ENCODE data around the gene PCSK7. TPM values are rescaled to one million over a fixed set of nuclear protein-coding genes. Genes with fewer than 3 reads are reported as not detected.

The PCSK7 gene
- total RNA-seq, 1 experiment from 2014 or later, result 50.7 TPM

GRCh38 chr11:117222991-117223740 is 8.7 kb downstream of the PCSK7 start:
- H3K27ac ChIP-seq (ENCODE audit: insufficient read length, low read depth, low read length), result no peak overlapping the region

More at GRCh38 chr11:117222991-117223740, 8.7 kb downstream of the PCSK7 start:
- H2AK5ac ChIP-seq (ENCODE audit: insufficient read length, low read length), result no peak overlapping the region
- no peak overlapping the region for H4K5ac ChIP-seq (ENCODE audit: insufficient read length, low read depth, low read length)
- H3K9ac ChIP-seq (ENCODE audit: extremely low read depth, insufficient read length, low read length), result no peak overlapping the region
- Mint-ChIP-seq H3K27ac (peak overlapping the region in 1 of 3 experiments; percentile 72; a peak in 1 of 7 replicates), H3K36me3 (ENCODE audit: insufficient read depth in 1 of 3, low read depth in 3 of 3) (peaks cover 6 to 70% (median 32%) of the 10 kb centered on the region in 3 experiments), H3K4me3 (no peak overlapping the region), H3K9me3 (no peaks in the 10 kb centered on the region), H3K4me1 (peaks cover 3 to 6% of the 10 kb centered on the region in 2 experiments), H3K27me3 (ENCODE audit: low read depth) (no peaks in the 10 kb centered on the region)
- no peak overlapping the region for H4K8ac ChIP-seq (replicated peaks; ENCODE audit: insufficient read length, low read depth, low read length)
- H2BK20ac ChIP-seq (ENCODE audit: low read depth, low read length, poor library complexity, severe bottlenecking), result no peak overlapping the region
- no peaks in the 10 kb centered on the region for H3K4me1 ChIP-seq (ENCODE audit: insufficient read depth, low read length)
- H2AFZ ChIP-seq (ENCODE audit: low read length), result no peak overlapping the region
- H2BK12ac ChIP-seq (ENCODE audit: insufficient read length, low read depth, low read length), result no peak overlapping the region
- no peaks in the 10 kb centered on the region for H3K9me3 ChIP-seq (ENCODE audit: control insufficient read depth, low read depth, low read length)
- no peak overlapping the region for H3K56ac ChIP-seq (ENCODE audit: insufficient read length, low read depth, low read length)
- H2BK120ac ChIP-seq (ENCODE audit: low read depth, low read length, poor library complexity, severe bottlenecking), result no peak overlapping the region
- no peak overlapping the region for H3K4me2 ChIP-seq (ENCODE audit: insufficient read depth, insufficient read length, low read length)
- H3K79me1 ChIP-seq (ENCODE audit: insufficient read depth, low read depth, low read length, poor library complexity, severe bottlenecking), result no peaks in the 10 kb centered on the region
- no peak overlapping the region for H4K91ac ChIP-seq (ENCODE audit: insufficient read length, low read depth, low read length)
- no peak overlapping the region for H3T11ph ChIP-seq (ENCODE audit: low read length)
- H4K20me1 ChIP-seq (ENCODE audit: control insufficient read depth, insufficient read depth, insufficient read length), result no peaks in the 10 kb centered on the region
- no peaks in the 10 kb centered on the region for H3K79me2 ChIP-seq (ENCODE audit: insufficient read depth, low read length)
- no CpG with 5 or more reads among the region's 14 CpGs for WGBS (ENCODE audit: extremely low coverage, insufficient read length, low lambda C conversion rate)
- no peak overlapping the region for H3K4ac ChIP-seq (ENCODE audit: low read depth, low read length)
- H2BK5ac ChIP-seq (ENCODE audit: insufficient read length, low read length), result no peak overlapping the region
- TF ChIP-seq CTCF (conservative IDR thresholded peaks at IDR 0.05), result no peak
- no peaks in the 10 kb centered on the region for H3K23me2 ChIP-seq (ENCODE audit: insufficient read length, low read depth, low read length, poor library complexity, severe bottlenecking)
- no peak overlapping the region for H3K14ac ChIP-seq (ENCODE audit: insufficient read depth, low read length)
- H3K23ac ChIP-seq (ENCODE audit: insufficient read length, low read depth, low read length), result no peak overlapping the region
- no peaks in the 10 kb centered on the region for H3K27me3 ChIP-seq (ENCODE audit: insufficient read depth, low read length)
- DNase-seq, result no peak
- no peak overlapping the region for H2BK15ac ChIP-seq (ENCODE audit: low read depth, low read length)
- H3K18ac ChIP-seq (ENCODE audit: insufficient read length, low read depth, low read length), result no peak overlapping the region
